IgD-negative memory B cell (primary cell): Measurements from ENCODE around the gene VAV2. TPM values are rescaled to one million over a fixed set of nuclear protein-coding genes. Genes with fewer than 3 reads are reported as not detected.
A peak's percentile ranks its signal among the peaks of the same experiment; 100 is the strongest.

Source experiments
- H3K27ac Mint-ChIP-seq, 3 donors: one replicate each; pipeline ENCODE4 v1.8.0; 2020 to 2022; ENCODE audit warnings: mild to moderate bottlenecking in 3 of 3, mixed read lengths in 3 of 3, moderate library complexity in 1 of 3
- H3K27me3 Mint-ChIP-seq: one replicate; pipeline ENCODE4 v1.8.0; 2021; ENCODE audit warnings: mixed read lengths
- H3K36me3 Mint-ChIP-seq: one replicate; pipeline ENCODE4 v1.8.0; 2020; ENCODE audit warnings: mild to moderate bottlenecking, mixed read lengths
- H3K4me1 Mint-ChIP-seq, 3 donors: one replicate each; pipeline ENCODE4 v1.8.0; 2020 to 2022; ENCODE audit warnings: mixed read lengths in 3 of 3, mild to moderate bottlenecking in 1 of 3
- H3K4me3 Mint-ChIP-seq, 4 donors: one replicate each; pipeline ENCODE4 v1.8.0; 2020 to 2022; ENCODE audit warnings: mild to moderate bottlenecking in 4 of 4, mixed read lengths in 4 of 4, moderate library complexity in 3 of 4
- H3K9me3 Mint-ChIP-seq, 3 donors: one replicate each; pipeline ENCODE4 v1.8.0; 2020 to 2021; ENCODE audit warnings: mixed read lengths in 3 of 3, mild to moderate bottlenecking in 1 of 3
- polyA plus RNA-seq: library from polyadenylated mRNA; unstranded; fragments of 300-500 nt; fragmentation: Illumina TruSeq; gene quantifications from one replicate; pipeline ENCODE4 v1.2.3, GENCODE V29; 2021

Gene VAV2
- polyA plus RNA-seq, 1 donor from 2014 or later: 28.7 TPM

DNA sequence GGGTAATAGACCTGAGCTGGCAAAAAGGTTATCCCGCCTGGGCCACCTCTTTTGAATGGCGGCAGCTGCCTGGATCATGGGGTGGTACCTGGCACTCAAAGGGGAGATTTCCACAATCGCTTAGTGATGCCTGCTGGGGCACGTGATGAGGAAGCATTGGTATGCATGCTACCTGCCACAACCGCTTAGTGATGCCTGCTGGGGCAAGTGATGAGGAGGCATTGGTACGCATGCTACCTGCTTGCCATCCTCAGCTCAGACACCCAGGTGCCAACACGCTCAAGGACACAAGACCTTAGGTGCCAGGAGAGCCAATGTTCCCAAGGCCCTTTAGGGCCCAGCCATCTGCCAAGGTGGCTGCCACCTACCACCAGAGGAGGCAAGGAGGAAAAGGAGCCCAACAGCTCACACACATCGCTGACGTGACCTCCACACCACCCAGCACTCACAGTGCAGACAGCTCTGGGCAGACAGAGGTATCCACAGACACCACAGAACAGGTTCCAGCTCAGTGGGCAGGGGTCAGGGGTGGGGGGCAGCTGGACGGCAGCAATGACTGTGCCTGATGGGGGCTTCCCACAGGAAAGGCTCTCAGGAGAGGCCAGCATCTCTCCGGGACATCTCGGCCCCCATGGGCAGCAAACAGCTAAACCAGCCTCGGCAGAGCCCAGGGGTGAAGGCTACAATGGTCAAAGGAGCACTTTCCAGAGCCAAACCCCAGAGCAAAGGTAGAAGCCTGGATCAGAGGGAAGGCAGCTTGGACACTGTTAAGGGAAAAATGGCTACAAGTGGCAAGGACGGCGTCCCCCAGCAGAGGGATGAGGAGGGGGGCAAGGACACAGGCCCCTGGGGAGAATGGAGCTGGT, 210.9 kb downstream of the VAV2 start:
- Mint-ChIP-seq H3K36me3 (peaks cover 4% of the 10 kb centered on the region), H3K4me1 (peaks cover 27 to 36% (median 33%) of the 10 kb centered on the region in 3 donors), H3K27me3 (no peaks in the 10 kb centered on the region), H3K9me3 (no peaks in the 10 kb centered on the region), H3K4me3 (peak overlapping the region in 1 of 4 donors; percentile 82), H3K27ac (peak overlapping the region in 2 of 3 donors; percentile 80 to 83)

DNA sequence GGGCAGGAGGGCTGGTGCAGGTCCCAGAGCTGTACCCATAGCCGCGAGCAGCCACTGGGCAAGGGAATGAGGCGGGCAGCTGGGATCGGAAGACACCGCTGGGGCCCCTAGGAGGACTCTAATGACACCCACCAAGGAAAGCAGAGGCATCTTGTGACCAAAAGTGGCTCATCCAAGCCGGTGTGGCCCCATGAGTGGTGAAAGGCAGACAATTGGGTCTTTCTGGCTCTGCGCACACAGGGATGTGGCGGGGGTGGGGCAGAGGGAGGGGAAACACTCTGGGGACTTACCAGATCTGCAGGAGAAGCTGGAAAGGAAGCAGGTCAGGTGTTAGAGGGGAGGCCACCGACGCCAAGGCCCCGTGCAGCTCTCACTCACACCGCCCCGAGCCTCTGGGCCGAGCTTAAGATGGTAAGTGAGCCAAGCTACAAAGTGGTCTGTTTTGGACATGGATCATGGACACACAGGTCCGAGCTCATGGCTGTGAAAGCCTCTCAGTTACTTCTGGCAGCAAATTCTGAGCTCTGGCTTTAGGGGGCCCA, 211.6 kb downstream of the VAV2 start:
- Mint-ChIP-seq H3K4me1 (peaks cover 24 to 29% (median 26%) of the 10 kb centered on the region in 3 donors), H3K27ac (peak overlapping the region in 2 of 3 donors; percentile 80 to 83), H3K27me3 (no peaks in the 10 kb centered on the region), H3K4me3 (no peak overlapping the region), H3K36me3 (peaks cover 3% of the 10 kb centered on the region), H3K9me3 (no peaks in the 10 kb centered on the region)

DNA sequence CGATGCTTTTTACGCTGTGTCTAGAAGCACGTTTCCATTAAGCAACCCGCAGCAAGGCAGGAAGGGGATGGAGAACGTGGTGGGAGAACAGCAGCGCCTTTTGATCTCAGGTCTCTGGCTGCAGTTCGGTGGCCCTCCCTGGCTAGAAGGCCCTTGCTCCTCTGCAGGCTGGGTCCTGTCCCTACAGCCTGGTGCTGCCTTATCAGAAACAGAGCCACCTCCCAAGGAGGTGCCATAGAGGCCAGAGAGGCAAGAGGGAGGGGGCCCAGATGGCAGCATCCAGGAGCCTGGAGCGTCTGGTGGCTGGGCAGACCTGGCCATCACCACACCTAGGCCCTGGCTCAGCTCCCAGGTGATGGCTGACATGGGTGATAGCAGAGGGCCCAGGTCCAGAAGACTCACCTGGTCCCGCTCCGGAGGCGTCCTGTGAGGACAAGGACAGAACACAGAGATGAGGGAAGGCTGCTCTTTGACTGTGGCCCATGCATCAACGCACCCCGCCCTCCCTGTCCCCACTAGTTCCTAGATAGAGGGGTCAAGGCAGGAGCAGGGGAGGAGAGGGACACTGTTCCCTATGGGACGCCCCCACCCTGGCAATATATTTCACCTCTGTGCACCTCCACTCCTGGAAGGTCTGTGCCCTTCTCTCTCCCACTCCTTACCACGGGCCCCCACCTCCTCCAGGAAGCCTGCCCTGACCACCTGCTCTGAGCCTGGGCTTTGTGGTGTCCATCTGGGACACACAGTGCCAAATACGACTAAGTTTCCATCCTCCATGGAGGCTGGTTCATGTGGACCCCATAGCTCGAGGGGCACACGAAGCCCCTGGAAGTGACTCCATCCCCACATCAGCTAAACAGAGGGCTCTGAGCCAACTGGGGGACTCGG, 212.4 kb downstream of the VAV2 start:
- Mint-ChIP-seq H3K4me3 (no peak overlapping the region), H3K9me3 (no peaks in the 10 kb centered on the region), H3K27me3 (no peaks in the 10 kb centered on the region), H3K27ac (no peak overlapping the region), H3K36me3 (peaks cover 3% of the 10 kb centered on the region), H3K4me1 (peaks cover 20 to 24% (median 22%) of the 10 kb centered on the region in 3 donors)

DNA sequence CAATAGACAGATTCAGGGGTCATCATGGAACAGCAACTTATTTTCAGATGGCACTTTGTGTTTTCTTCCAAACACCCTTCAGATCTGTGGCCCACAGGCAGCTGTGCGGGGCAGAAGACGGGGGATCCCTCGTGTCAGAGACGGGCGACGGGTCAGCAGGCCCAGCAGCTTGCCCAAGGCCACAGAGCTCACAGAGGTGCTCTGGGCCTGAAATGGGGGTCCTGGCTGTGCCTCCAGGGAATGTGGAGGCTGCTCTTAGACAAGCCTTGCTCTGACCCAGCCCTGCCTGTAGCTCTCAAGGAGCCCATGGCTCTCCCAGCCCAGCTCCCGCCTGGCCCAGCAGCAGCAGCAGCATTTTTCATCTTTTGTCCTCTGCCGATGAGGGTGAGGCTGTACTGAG, 213.0 kb downstream of the VAV2 start:
- H3K36me3 Mint-ChIP-seq: peaks cover 5% of the 10 kb centered on the region
- no peaks in the 10 kb centered on the region for H3K27me3 Mint-ChIP-seq
- H3K4me1 Mint-ChIP-seq: peaks cover 15 to 20% (median 17%) of the 10 kb centered on the region in 3 donors
- no peaks in the 10 kb centered on the region for H3K9me3 Mint-ChIP-seq
- H3K27ac Mint-ChIP-seq: no peak overlapping the region
- H3K4me3 Mint-ChIP-seq: no peak overlapping the region

DNA sequence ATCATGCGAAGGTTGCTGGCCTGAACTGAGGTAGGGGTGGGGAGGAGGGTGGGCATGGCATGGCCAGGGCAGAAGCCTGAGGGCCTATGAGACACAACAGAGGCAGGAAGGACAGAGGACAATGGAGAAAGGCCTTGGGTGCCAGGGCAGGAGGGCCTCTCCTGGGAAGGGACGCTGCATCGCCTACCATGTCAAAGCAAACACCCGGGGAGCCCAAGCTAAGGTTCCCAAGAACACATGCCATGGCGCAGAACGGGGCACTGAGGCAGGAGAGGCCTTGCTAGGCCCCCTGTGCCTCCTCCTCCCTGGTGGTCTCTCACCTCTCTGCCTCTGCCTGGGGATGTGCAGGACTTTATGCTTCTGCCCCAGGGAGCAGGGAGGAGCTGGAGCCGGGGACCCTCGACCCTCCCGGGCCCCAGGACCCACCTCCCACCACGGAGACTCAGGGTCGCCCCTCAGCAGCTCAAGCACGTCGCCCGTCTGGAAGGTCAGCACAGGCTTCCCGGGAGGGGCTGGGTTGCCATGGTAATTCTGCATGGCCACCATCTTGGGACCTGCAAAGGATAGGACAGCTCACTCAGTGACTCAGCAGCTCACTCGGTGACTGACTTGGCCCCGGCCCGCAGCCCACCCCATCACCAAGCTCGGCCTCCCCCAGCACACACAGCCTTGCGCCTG, 213.6 kb downstream of the VAV2 start:
- H3K9me3 Mint-ChIP-seq: no peaks in the 10 kb centered on the region
- peaks cover 10 to 13% (median 12%) of the 10 kb centered on the region in 3 donors for H3K4me1 Mint-ChIP-seq
- no peaks in the 10 kb centered on the region for H3K27me3 Mint-ChIP-seq
- H3K4me3 Mint-ChIP-seq: no peak overlapping the region
- peaks cover 5% of the 10 kb centered on the region for H3K36me3 Mint-ChIP-seq
- H3K27ac Mint-ChIP-seq: no peak overlapping the region

DNA sequence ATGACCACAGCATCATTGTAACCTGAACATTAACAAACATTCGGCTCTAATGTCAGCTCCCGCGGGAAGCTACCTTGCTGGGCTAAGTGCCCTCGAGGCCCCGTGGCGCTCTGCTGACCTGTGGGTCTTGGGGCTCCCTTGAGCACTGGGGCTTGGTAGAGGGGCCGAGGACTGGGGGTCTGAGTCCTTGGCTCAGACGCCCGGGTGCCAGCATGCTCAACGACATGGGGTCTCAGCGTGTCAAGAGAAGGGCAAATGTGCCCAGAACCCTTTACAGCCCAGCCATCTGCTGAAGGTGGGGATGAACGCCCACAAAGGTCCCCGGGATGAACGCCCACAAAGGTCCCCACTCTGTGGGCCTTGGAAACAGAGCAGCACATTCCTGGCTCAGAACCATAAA, 214.3 kb downstream of the VAV2 start:
- H3K27ac Mint-ChIP-seq: no peak overlapping the region
- H3K4me3 Mint-ChIP-seq: no peak overlapping the region
- H3K36me3 Mint-ChIP-seq: peaks cover 5% of the 10 kb centered on the region
- no peaks in the 10 kb centered on the region for H3K27me3 Mint-ChIP-seq
- no peaks in the 10 kb centered on the region for H3K9me3 Mint-ChIP-seq
- peaks cover 6 to 11% (median 8%) of the 10 kb centered on the region in 3 donors for H3K4me1 Mint-ChIP-seq

DNA sequence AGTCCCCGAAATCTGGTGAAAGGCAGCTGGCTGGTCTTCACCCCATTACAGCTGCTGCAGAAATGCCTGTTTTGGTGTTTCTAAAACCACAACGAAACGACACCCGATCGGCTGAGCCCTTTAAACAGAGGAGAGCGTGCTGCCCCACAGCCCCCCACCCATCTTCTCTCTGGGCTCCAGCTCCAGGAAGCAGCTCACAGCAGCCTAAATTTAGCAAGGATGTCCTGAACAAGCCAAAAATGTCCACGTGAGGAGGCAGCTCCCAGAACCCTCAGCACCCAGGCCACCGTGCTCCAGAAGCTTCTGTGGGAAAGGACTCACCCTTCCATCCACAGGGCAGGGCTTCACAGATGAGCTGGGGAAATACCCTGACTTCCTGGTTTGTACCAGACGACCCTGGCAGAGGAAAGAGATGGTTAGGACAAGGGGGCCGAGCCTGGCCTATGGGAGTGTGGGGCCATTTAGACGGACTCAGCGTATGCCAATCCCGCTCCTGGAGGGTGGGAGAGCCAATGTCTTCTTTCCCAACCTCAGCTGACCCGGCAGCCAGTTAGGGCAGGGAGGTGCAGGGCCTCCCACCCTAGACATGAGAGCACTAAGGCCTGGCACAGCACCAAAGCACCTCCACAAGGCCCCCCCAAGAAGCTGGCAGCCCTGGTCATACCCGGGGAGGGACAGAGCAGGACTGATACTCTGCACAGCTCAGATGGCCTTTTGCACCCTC, 214.9 kb downstream of the VAV2 start:
- peaks cover 6% of the 10 kb centered on the region for H3K36me3 Mint-ChIP-seq
- H3K4me1 Mint-ChIP-seq: peaks cover under 1 to 4% (median 2%) of the 10 kb centered on the region in 3 donors
- H3K27me3 Mint-ChIP-seq: no peaks in the 10 kb centered on the region
- H3K4me3 Mint-ChIP-seq: no peak overlapping the region
- no peaks in the 10 kb centered on the region for H3K9me3 Mint-ChIP-seq
- H3K27ac Mint-ChIP-seq: peak overlapping the region in 1 of 3 donors; percentile 25

DNA sequence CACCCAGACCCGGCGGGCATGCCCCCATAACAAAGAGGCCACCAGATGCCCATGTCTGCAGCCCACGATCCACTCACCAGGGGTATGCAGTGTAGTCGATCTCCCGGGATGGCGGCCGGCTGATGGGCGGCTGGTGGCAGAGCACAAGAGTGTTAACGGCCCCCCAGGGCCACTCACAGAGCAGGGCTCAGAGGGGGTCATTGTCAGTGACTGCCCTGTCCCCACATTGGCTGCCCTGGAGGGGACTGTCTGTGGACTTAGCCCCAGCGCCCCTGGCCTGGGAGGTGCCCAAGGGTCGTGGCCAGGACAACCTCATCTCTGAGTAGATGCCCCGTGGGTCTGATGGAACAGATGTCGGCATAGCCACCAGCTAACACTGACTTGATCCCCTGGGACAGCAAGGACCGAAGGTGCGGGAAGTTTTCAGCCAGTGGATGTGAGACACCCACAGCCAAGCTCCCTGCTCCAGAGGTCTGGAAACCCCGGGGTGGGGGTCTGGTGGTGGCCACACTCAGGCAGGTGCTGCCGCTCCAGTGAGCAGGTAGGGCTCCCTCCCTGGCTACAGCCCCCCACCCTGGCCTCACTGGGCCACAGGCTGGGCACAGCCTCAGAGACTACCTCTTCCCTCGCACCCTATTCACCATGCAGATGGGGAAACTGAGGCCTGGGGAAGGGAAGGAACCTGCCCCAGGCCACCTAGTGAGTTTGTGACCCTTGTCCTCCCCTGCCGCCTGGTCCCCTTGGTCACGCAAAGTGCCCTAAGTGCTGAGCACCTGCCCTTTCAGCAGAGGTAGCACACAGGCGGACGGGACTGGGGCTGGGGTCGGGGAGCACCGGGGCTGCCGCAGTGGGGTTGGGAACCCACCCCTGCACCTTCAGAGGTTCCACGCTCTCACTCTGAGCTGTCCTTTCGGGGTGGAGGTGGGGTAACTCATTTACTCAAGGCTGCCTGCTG, 215.9 kb downstream of the VAV2 start:
- Mint-ChIP-seq H3K27me3 (no peaks in the 10 kb centered on the region), H3K9me3 (no peaks in the 10 kb centered on the region), H3K4me3 (no peak overlapping the region), H3K36me3 (peaks cover 3% of the 10 kb centered on the region), H3K4me1 (no peaks in the 10 kb centered on the region), H3K27ac (peak overlapping the region in 1 of 3 donors; percentile 25)

DNA sequence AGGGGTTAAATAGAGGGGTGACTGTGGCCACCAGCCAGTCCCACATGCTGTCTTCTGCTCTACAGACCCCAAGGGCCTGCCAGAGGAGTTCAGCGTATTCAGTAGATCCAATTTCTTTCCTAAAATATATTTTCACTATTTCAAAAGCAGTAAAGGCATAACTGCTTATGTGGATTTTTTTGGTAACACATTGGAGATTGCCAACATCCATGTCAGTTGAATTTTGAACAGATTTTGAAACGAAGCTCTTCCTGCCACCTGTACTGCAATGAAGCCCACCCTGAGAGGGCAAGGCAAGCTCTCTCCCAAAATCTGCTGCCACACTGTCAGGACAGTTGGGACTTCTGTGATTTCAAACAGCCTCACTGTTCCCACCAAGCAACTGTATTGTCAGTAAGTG, 216.8 kb downstream of the VAV2 start:
- H3K4me1 Mint-ChIP-seq: no peaks in the 10 kb centered on the region
- peak overlapping the region in 1 of 3 donors; percentile 83 for H3K27ac Mint-ChIP-seq

DNA sequence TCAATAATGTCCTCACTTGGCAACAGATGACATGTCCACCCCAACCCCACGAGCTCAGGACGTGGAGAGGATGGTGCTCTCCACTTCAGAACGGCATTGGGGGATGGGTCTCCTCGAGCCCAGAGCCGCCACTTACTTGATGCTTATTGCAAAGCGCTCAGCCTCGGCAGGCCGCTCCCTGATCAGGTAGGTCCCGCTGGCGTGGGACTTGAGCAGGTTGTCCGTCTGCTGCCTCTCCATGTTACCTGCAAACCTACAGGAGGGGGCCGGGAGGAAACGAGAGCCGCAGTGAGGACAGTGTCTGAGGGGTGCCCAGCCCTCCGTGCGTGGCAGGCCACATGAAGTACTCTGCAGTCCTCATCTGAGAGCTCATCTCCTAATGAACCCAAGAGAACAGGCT, 217.3 kb downstream of the VAV2 start:
- H3K4me1 Mint-ChIP-seq: no peaks in the 10 kb centered on the region
- no peaks in the 10 kb centered on the region for H3K27me3 Mint-ChIP-seq
- peak overlapping the region in 1 of 3 donors; percentile 79 for H3K27ac Mint-ChIP-seq
- H3K9me3 Mint-ChIP-seq: no peaks in the 10 kb centered on the region
- peaks cover 7% of the 10 kb centered on the region for H3K36me3 Mint-ChIP-seq
- no peak overlapping the region for H3K4me3 Mint-ChIP-seq

More for the DNA sequence above, 216.8 kb downstream of the VAV2 start:
- H3K4me3 Mint-ChIP-seq: peak overlapping the region in 1 of 4 donors; percentile 53
- H3K9me3 Mint-ChIP-seq: no peaks in the 10 kb centered on the region
- no peaks in the 10 kb centered on the region for H3K27me3 Mint-ChIP-seq
- peaks cover 7% of the 10 kb centered on the region for H3K36me3 Mint-ChIP-seq

DNA sequence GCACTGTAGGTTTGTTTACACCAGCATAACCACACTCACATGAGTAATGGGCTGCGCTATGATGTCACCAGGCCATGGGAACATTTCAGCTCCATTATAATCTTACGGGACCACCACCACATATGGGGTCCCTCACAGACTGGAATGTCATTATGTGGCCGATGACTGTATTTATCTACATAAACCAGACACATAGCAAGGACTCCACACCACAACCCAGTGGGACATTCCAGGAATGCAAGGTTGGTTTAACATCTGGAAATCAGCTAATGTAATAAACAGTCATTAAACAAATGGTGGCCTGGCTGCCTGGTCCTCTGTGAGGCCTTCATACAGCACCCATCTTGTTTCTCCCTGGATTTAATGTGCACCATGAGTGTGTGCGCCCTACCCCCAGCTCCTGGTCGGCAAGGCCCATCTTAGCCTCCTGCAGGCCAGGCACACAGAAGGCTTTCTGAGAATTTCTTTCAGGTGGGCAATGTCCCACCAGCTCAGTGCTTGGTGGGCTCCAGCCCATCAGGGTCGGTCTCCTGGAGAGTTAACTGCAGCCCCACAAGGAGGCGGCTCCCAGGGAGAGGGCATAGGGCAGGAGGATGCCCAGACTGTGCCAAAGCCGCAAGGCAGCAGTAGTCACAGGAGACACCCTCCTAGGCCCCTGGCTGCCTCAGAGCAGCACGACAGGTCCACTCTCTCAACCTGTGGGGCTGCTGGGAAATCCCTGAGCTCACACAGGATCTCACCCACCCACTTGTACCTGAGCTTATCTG, 218.1 kb downstream of the VAV2 start:
- peaks cover 7% of the 10 kb centered on the region for H3K36me3 Mint-ChIP-seq
- H3K27ac Mint-ChIP-seq: peak overlapping the region in 1 of 3 donors; percentile 79
- no peaks in the 10 kb centered on the region for H3K27me3 Mint-ChIP-seq
- no peak overlapping the region for H3K4me3 Mint-ChIP-seq
- H3K9me3 Mint-ChIP-seq: no peaks in the 10 kb centered on the region
- H3K4me1 Mint-ChIP-seq: no peaks in the 10 kb centered on the region

DNA sequence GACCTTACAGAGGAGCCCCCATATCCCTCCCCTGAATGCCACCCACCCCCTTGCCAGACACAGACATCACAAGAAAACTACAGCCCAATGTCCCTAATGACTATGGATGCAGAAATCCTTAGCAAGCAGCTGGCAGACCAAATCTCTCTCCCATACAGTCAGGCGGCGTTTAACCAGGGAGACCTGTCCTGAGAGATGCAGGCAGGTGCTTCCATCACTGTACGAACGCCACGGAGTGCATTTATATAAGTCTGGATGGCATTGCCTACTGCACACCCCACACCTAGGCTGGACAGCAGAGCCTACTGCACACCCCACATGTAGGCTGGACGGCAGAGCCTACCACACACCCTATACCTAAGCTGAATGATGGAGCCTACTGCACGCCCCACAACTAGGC, 219.5 kb downstream of the VAV2 start:
- H3K36me3 Mint-ChIP-seq: peaks cover 15% of the 10 kb centered on the region
- H3K27ac Mint-ChIP-seq: peak overlapping the region in 1 of 3 donors; percentile 35
- H3K4me3 Mint-ChIP-seq: no peak overlapping the region
- H3K9me3 Mint-ChIP-seq: no peaks in the 10 kb centered on the region
- no peaks in the 10 kb centered on the region for H3K27me3 Mint-ChIP-seq
- no peaks in the 10 kb centered on the region for H3K4me1 Mint-ChIP-seq
